HG02973 (cell line): Measurements from ENCODE around the gene ETFB.

Experiments used
- ATAC-seq: cut with Tn5 transposase; IDR thresholded peaks from one replicate; pipeline ENCODE4 v1.9.1; 2021; ENCODE audit warnings: moderate library complexity; ENCODE audit not compliant: unreplicated experiment

ETFB gene

GRCh38 chr19:51297406-51297805 is 68.8 kb downstream of the ETFB start:
- ATAC-seq = no peak

- ATAC-seq = no peak
These were observed 69.7 kb downstream of the ETFB start for GRCh38 chr19:51296336-51297093.

DNA sequence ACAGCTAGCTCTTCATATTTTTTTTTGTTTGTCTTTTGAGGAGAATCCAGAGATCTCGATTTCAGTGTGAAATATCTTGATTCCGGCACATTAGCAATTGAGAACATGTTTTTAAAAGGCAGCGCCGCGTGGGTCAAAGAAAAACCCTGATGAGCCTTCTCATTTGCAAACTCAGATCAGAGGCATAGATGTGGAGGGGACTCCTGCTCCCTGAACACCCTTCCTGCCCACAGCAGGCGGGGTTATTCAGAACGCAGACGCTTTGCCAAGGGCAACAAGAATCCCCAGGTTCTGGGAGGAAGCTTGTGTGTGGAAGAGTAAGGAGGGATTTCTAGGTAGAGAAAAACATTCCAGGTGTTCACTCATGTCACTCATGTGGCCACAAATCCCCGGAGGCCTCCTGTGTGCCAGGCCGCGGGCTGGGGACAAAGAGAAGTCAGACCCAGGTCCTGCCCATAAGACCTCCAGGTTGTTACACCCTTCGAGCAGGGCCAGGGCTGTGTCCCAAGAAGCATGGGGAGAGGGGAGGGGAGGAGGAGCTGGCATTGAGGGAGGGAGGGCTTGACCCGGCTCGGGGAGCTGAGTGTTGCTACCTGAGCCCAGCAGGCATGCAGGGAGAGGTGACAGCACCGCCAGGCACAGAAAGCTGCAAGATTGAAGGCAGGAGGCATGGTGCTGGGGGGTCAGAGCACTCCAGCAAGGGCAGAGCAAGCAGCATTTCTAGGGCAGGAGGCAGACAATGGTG is 70.6 kb downstream of the ETFB start:
- ATAC-seq = no peak
